Uterus (tissue), 4 donors: ENCODE data around the gene IFT25. TPM values are rescaled to one million over a fixed set of nuclear protein-coding genes. Genes with fewer than 3 reads are reported as not detected.
"Not testable (repeated sequence)": the region's sequence is repeated elsewhere in the genome, so short reads cannot be mapped to it uniquely, and the experiment has no call there.

Experiments
- DNase-seq, 2 donors: peaks; one replicate each; pipeline ENCODE4 v3.0.0-alpha.2; 2019 to 2020
- H3K27ac ChIP-seq, 2 donors: fragments of 200-600 bp; sonication (generic); 1 replicate in 1 of 2; 2 replicates in 1 of 2; pipeline ENCODE4 v1.5.1; 2016 to 2018
- H3K27me3 ChIP-seq, 2 donors: fragments of 200-600 bp; sonication (generic); one replicate each; pipeline ENCODE4 v1.5.1; 2018 to 2019; ENCODE audit warnings: control low read depth in 1 of 2
- H3K36me3 ChIP-seq, 2 donors: fragments of 200-600 bp; sonication (generic); one replicate each; pipeline ENCODE4 v1.5.1; 2019; ENCODE audit warnings: control low read depth in 1 of 2
- H3K4me1 ChIP-seq, 2 donors: fragments of 200-600 bp; sonication (generic); one replicate each; pipeline ENCODE4 v1.5.1; 2018 to 2019; ENCODE audit warnings: control low read depth in 1 of 2
- H3K4me3 ChIP-seq, 2 donors: fragments of 200-600 bp; sonication (generic); 1 replicate in 1 of 2; 2 replicates in 1 of 2; pipeline ENCODE4 v1.5.1; 2018 to 2019; ENCODE audit warnings: mild to moderate bottlenecking in 1 of 2
- H3K9me3 ChIP-seq, 2 donors: fragments of 200-600 bp; sonication (generic); one replicate each; pipeline ENCODE4 v1.5.1; 2019; ENCODE audit warnings: control low read depth in 1 of 2
- CTCF ChIP-seq, 4 experiments: fragments of 200-600 bp in 2 of 4; fragments of 450-650 bp in 2 of 4; sonication (generic) in 2 of 4; IDR thresholded peaks; one replicate each; pipeline ENCODE4 v1.5.1; 2016 to 2019; ENCODE audit warnings: antibody characterized with exemption in 4 of 4, mild to moderate bottlenecking in 2 of 4, moderate library complexity in 1 of 4
- POLR2A ChIP-seq, 2 donors: fragments of 450-650 bp; IDR thresholded peaks; one replicate each; pipeline ENCODE4 v1.6.1; 2016; ENCODE audit warnings: antibody characterized with exemption in 2 of 2, mild to moderate bottlenecking in 1 of 2, moderate library complexity in 1 of 2
- intact Hi-C: fragments of 100-400 bp; cut with DNase I; formaldehyde crosslinking; loops from one replicate; pipeline ENCODE4 v1.15.1; 2023; ENCODE audit warnings: low total_unique reads
- total RNA-seq, 4 donors: library from RNA; depleted of rRNA in 3 of 4; stranded (reverse); fragments of >200 nt in 3 of 4; gene quantifications; one replicate each; pipeline versions ENCODE4 v1.1.0 to v1.2.4, GENCODE V29; 2014 to 2023
- donor health status: DM: yes; HTN: yes; CAD: no.

Gene IFT25
- total RNA-seq, 4 donors from 2014 or later, result 1.3 to 40.6 (median 28.7) TPM

GRCh38 chr1:53889304-53890298, 55.9 kb downstream of the IFT25 start, which contains the start of gene YIPF1:
Gene YIPF1 (minus strand): TSS chr1:53889797. CDS start chr1:53888937, 860 bp downstream.
- intact Hi-C loops, result no loop called here
- H3K27ac ChIP-seq, result peak within 1 kb of the TSS; percentile 66 to 79
- no peaks in the 10 kb centered on the region for H3K4me1 ChIP-seq
- H3K27me3 ChIP-seq, result no peaks in the 10 kb centered on the region
- TF ChIP-seq CTCF (IDR thresholded peaks at IDR 0.05) (peak in 1 of 4 experiments; percentile 36), POLR2A (IDR thresholded peaks at IDR 0.05) (peak in 1 of 2 donors; percentile 47)
- peak; percentile 88 to 90 for DNase-seq
- no peaks in the 10 kb centered on the region for H3K36me3 ChIP-seq
- H3K9me3 ChIP-seq, result no peaks in the 10 kb centered on the region
- peak within 1 kb of the TSS; percentile 67 to 97 for H3K4me3 ChIP-seq

GRCh38 chr1:53888681-53889080, 56.8 kb downstream of the IFT25 start:
- Histone ChIP-seq H3K9me3 (no peaks in the 10 kb centered on the region), H3K4me1 (no peaks in the 10 kb centered on the region), H3K4me3 (no peak overlapping the region), H3K27ac (peak overlapping the region; percentile 66 to 79), H3K27me3 (no peaks in the 10 kb centered on the region), H3K36me3 (no peaks in the 10 kb centered on the region)
- no peak for DNase-seq
- TF ChIP-seq POLR2A (IDR thresholded peaks at IDR 0.05) (no peak), CTCF (IDR thresholded peaks at IDR 0.05) (no peak)
- intact Hi-C loops, result no loop called here

- H3K4me1 ChIP-seq, H3K27ac ChIP-seq, H3K4me3 ChIP-seq, H3K36me3 ChIP-seq, intact Hi-C loops, H3K9me3 ChIP-seq, DNase-seq, H3K27me3 ChIP-seq: not testable (repeated sequence)
These were observed 61.9 kb downstream of the IFT25 start for GRCh38 chr1:53883600-53883999.

GRCh38 chr1:53881853-53882252, 63.6 kb downstream of the IFT25 start:
- intact Hi-C loops, H3K9me3 ChIP-seq, H3K27ac ChIP-seq, DNase-seq, H3K4me3 ChIP-seq, H3K36me3 ChIP-seq, H3K4me1 ChIP-seq, H3K27me3 ChIP-seq: not testable (repeated sequence)

- no peaks in the 10 kb centered on the region for H3K36me3 ChIP-seq
These were observed 66.9 kb downstream of the IFT25 start for GRCh38 chr1:53878492-53879105.

GRCh38 chr1:53875150-53875549, 70.3 kb downstream of the IFT25 start:
- H3K36me3 ChIP-seq, H3K27ac ChIP-seq, H3K27me3 ChIP-seq, H3K4me1 ChIP-seq, intact Hi-C loops, H3K9me3 ChIP-seq, H3K4me3 ChIP-seq, DNase-seq: not testable (repeated sequence)

More at GRCh38 chr1:53878492-53879105, 66.9 kb downstream of the IFT25 start:
- TF ChIP-seq POLR2A (IDR thresholded peaks at IDR 0.05) (no peak), CTCF (IDR thresholded peaks at IDR 0.05) (peak; percentile 46 to 63 (median 54))
- Histone ChIP-seq H3K27me3 (no peaks in the 10 kb centered on the region), H3K27ac (no peak overlapping the region), H3K4me1 (no peaks in the 10 kb centered on the region), H3K9me3 (no peaks in the 10 kb centered on the region), H3K4me3 (no peak overlapping the region)
- intact Hi-C loops, result no loop called here
- no peak for DNase-seq
